Endothelial cell of umbilical vein (primary cell): ENCODE results near the gene MCTP2.

ENCODE experiments used
- CTCF ChIP-seq, 2 donors: IDR thresholded peaks; 1 replicate in 1 of 2; 2 replicates in 1 of 2; pipeline ENCODE4 v1.5.1; 2011; ENCODE audit warnings: low read length in 2 of 2, mild to moderate bottlenecking in 2 of 2, moderate library complexity in 2 of 2, control low read depth in 1 of 2, inconsistent platforms in 1 of 2, low read depth in 1 of 2; ENCODE audit not compliant: insufficient read depth in 1 of 2; ENCODE audit errors: extremely low read depth in 1 of 2
- EZH2 ChIP-seq: IDR thresholded peaks from 2 replicates; pipeline ENCODE4 v1.6.1; 2012; ENCODE audit warnings: borderline replicate concordance, low read depth, mild to moderate bottlenecking, moderate library complexity, low read length, inconsistent platforms; ENCODE audit not compliant: severe bottlenecking
- GATA2 ChIP-seq: IDR thresholded peaks from 2 replicates; pipeline ENCODE4 v1.7.0; 2011; ENCODE audit warnings: low read depth, mild to moderate bottlenecking, moderate library complexity, mixed read lengths, low read length; ENCODE audit not compliant: insufficient read length, insufficient read depth
- JUN ChIP-seq: IDR thresholded peaks from 2 replicates; pipeline ENCODE4 v1.6.1; 2011; ENCODE audit warnings: borderline replicate concordance, low read depth; ENCODE audit not compliant: insufficient read length, insufficient read depth
- MAX ChIP-seq: IDR thresholded peaks from 2 replicates; pipeline ENCODE4 v1.6.1; 2011; ENCODE audit not compliant: insufficient read depth, insufficient read length
- MYC ChIP-seq: IDR thresholded peaks from one replicate; pipeline ENCODE4 v1.6.1; 2011; ENCODE audit warnings: mild to moderate bottlenecking, low read depth, low read length
- POLR2A ChIP-seq: IDR thresholded peaks from 2 replicates; pipeline ENCODE4 v1.6.1; 2012; ENCODE audit warnings: low read depth, mild to moderate bottlenecking, control low read depth, low read length
- POLR2AphosphoS5 ChIP-seq: IDR thresholded peaks from 2 replicates; pipeline ENCODE4 v1.6.1; 2012; ENCODE audit warnings: low read depth, mild to moderate bottlenecking, control low read depth, low read length, moderate library complexity; ENCODE audit not compliant: insufficient read depth

GRCh38 chr15:94306700-94307650, 75.6 kb downstream of the MCTP2 start:
- TF ChIP-seq CTCF (IDR thresholded peaks at IDR 0.05; ENCODE audit: extremely low read depth in 1 of 2, insufficient read depth in 1 of 2, low read depth in 1 of 2, low read length in 2 of 2): no peak
- TF ChIP-seq POLR2AphosphoS5: no peak
- peak; percentile 30 for TF ChIP-seq JUN
- no peak for TF ChIP-seq MAX
- TF ChIP-seq EZH2: no peak
- TF ChIP-seq POLR2A: no peak
- no peak for TF ChIP-seq MYC
- no peak for TF ChIP-seq GATA2
